ENCODE results near the gene APOO.
"Not testable (repeated sequence)": the region's sequence is repeated elsewhere in the genome, so short reads cannot be mapped to it uniquely, and the experiment has no call there.

APOO gene

GRCh38 chrX:23861215-23861896 lies 46.4 kb downstream of the APOO start:
- Histone ChIP-seq H3K36me3 (ENCODE audit: insufficient read depth, low read length) (no peaks in the 10 kb centered on the region), H3K27ac (no peak overlapping the region), H3K4me3 (no peak overlapping the region), H3K9ac (ENCODE audit: insufficient read length) (no peak overlapping the region), H3K9me3 (ENCODE audit: low read depth, low read length) (no peaks in the 10 kb centered on the region)
- TF ChIP-seq EZH2 (IDR thresholded peaks at IDR 0.05) (no peak), FOXP2 (optimal IDR thresholded peaks at IDR 0.05; ENCODE audit: control extremely low read depth, extremely low read length, insufficient read depth) (no peak), POLR2AphosphoS5 (IDR thresholded peaks at IDR 0.05; ENCODE audit: borderline replicate concordance, low read depth, low read length) (no peak)
- DNase-seq (ENCODE audit: low read depth, low spot score): no peak

GRCh38 chrX:23859238-23859637 lies 48.5 kb downstream of the APOO start:
- H3K4me3 ChIP-seq; H3K36me3 ChIP-seq (ENCODE audit: insufficient read depth, low read length); H3K27ac ChIP-seq; H3K9ac ChIP-seq (ENCODE audit: insufficient read length); DNase-seq (ENCODE audit: low read depth, low spot score); H3K9me3 ChIP-seq (ENCODE audit: low read depth, low read length): not testable (repeated sequence)

- TF ChIP-seq POLR2AphosphoS5 (IDR thresholded peaks at IDR 0.05; ENCODE audit: borderline replicate concordance, low read depth, low read length): no peak
- no peak for TF ChIP-seq FOXP2 (optimal IDR thresholded peaks at IDR 0.05; ENCODE audit: control extremely low read depth, extremely low read length, insufficient read depth)
- TF ChIP-seq EZH2 (IDR thresholded peaks at IDR 0.05): no peak
- no peak overlapping the region for H3K4me3 ChIP-seq
- DNase-seq (ENCODE audit: low read depth, low spot score): no peak
Measured at GRCh38 chrX:23857935-23858334, 49.8 kb downstream of the APOO start.

DNA sequence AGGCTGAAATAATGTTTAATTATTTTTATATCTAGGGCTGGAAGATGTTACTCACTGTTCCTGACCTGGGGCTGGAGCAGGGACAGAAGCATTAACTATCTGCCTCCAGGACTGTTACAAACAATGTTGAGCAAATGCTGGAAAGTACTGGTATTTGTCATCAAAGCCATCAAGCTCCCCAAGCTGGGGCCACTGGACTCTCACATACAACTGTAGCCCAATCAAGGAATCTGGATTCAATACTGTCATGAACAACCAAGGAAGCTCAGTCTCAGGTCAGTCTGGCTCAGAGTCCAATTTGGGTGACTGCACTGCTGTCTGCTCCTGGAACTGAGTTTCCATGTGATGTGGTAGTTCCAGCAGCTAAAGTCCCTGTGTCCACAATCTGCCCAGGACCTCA lies 50.4 kb downstream of the APOO start:
- Histone ChIP-seq H3K4me3 (no peak overlapping the region), H3K9me3 (ENCODE audit: low read depth, low read length) (no peaks in the 10 kb centered on the region), H3K9ac (ENCODE audit: insufficient read length) (no peak overlapping the region), H3K36me3 (ENCODE audit: insufficient read depth, low read length) (no peaks in the 10 kb centered on the region), H3K27ac (no peak overlapping the region)
- TF ChIP-seq EZH2 (IDR thresholded peaks at IDR 0.05): no peak
- TF ChIP-seq FOXP2 (optimal IDR thresholded peaks at IDR 0.05; ENCODE audit: control extremely low read depth, extremely low read length, insufficient read depth): no peak
- no peak for TF ChIP-seq POLR2AphosphoS5 (IDR thresholded peaks at IDR 0.05; ENCODE audit: borderline replicate concordance, low read depth, low read length)
- DNase-seq (ENCODE audit: low read depth, low spot score): no peak

More at GRCh38 chrX:23857935-23858334, 49.8 kb downstream of the APOO start:
- H3K27ac ChIP-seq: no peak overlapping the region
- H3K9ac ChIP-seq (ENCODE audit: insufficient read length): no peak overlapping the region
- no peaks in the 10 kb centered on the region for H3K36me3 ChIP-seq (ENCODE audit: insufficient read depth, low read length)
- no peaks in the 10 kb centered on the region for H3K9me3 ChIP-seq (ENCODE audit: low read depth, low read length)

DNA sequence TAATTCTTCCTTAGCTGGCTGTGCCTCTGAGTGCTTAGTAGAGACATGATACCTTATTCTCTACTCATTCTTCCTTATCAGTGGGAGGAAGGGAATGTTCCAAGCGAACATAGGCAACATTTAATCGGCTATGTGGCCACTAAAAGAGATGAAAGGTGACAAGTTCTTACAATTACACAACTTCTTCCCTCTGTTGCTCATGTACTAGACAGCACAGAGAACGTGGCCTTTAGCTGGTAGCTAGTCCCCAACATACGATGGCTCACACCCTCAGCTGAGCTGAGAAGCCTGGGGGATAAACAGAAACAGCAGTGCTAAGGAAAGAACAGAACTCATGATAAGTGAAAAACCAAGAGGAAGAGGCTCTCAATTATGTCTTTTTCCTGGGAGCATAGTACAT lies 52.2 kb downstream of the APOO start:
- no peaks in the 10 kb centered on the region for H3K36me3 ChIP-seq (ENCODE audit: insufficient read depth, low read length)
- TF ChIP-seq EZH2 (IDR thresholded peaks at IDR 0.05) (no peak), POLR2AphosphoS5 (IDR thresholded peaks at IDR 0.05; ENCODE audit: borderline replicate concordance, low read depth, low read length) (no peak), FOXP2 (optimal IDR thresholded peaks at IDR 0.05; ENCODE audit: control extremely low read depth, extremely low read length, insufficient read depth) (no peak)
- H3K27ac ChIP-seq: no peak overlapping the region
- no peak overlapping the region for H3K9ac ChIP-seq (ENCODE audit: insufficient read length)
- DNase-seq (ENCODE audit: low read depth, low spot score): no peak
- H3K4me3 ChIP-seq: no peak overlapping the region
- H3K9me3 ChIP-seq (ENCODE audit: low read depth, low read length): no peaks in the 10 kb centered on the region

- Histone ChIP-seq H3K27ac (no peak overlapping the region), H3K36me3 (ENCODE audit: insufficient read depth, low read length) (no peaks in the 10 kb centered on the region), H3K9me3 (ENCODE audit: low read depth, low read length) (no peaks in the 10 kb centered on the region), H3K9ac (ENCODE audit: insufficient read length) (no peak overlapping the region), H3K4me3 (no peak overlapping the region)
- no peak for DNase-seq (ENCODE audit: low read depth, low spot score)
- no peak for TF ChIP-seq EZH2 (IDR thresholded peaks at IDR 0.05)
- TF ChIP-seq FOXP2 (optimal IDR thresholded peaks at IDR 0.05; ENCODE audit: control extremely low read depth, extremely low read length, insufficient read depth): no peak
- TF ChIP-seq POLR2AphosphoS5 (IDR thresholded peaks at IDR 0.05; ENCODE audit: borderline replicate concordance, low read depth, low read length): no peak
Measured at GRCh38 chrX:23854945-23855344, 52.8 kb downstream of the APOO start.

DNA sequence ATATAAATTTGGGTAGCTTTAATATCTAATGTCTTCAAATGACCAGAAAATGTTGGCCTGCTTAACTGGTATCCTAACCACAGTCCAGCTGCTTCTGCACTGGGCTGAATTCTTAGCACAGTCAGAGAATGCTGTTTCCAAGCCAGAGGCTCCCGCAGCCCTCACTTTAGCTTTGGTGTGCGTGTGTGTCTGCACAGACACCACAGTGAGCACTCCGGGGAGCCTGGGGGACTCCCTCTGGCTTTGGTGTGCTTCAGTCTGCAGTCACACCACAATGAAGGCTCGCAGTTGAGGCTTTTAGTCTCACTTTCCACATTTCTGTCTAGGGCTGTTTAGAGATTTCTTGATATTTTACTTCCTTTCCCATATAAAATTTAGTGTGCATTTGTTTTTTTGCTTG lies 53.6 kb downstream of the APOO start:
- no peaks in the 10 kb centered on the region for H3K9me3 ChIP-seq (ENCODE audit: low read depth, low read length)
- no peak overlapping the region for H3K4me3 ChIP-seq
- no peak overlapping the region for H3K9ac ChIP-seq (ENCODE audit: insufficient read length)
- H3K27ac ChIP-seq: no peak overlapping the region
- H3K36me3 ChIP-seq (ENCODE audit: insufficient read depth, low read length): no peaks in the 10 kb centered on the region
- no peak for TF ChIP-seq EZH2 (IDR thresholded peaks at IDR 0.05)
- TF ChIP-seq FOXP2 (optimal IDR thresholded peaks at IDR 0.05; ENCODE audit: control extremely low read depth, extremely low read length, insufficient read depth): no peak
- TF ChIP-seq POLR2AphosphoS5 (IDR thresholded peaks at IDR 0.05; ENCODE audit: borderline replicate concordance, low read depth, low read length): no peak
- DNase-seq (ENCODE audit: low read depth, low spot score): no peak

GRCh38 chrX:23851544-23851943 lies 56.2 kb downstream of the APOO start:
- Histone ChIP-seq H3K4me3 (no peak overlapping the region), H3K27ac (no peak overlapping the region), H3K36me3 (ENCODE audit: insufficient read depth, low read length) (no peaks in the 10 kb centered on the region), H3K9ac (ENCODE audit: insufficient read length) (no peak overlapping the region), H3K9me3 (ENCODE audit: low read depth, low read length) (no peaks in the 10 kb centered on the region)
- DNase-seq (ENCODE audit: low read depth, low spot score): no peak
- TF ChIP-seq FOXP2 (optimal IDR thresholded peaks at IDR 0.05; ENCODE audit: control extremely low read depth, extremely low read length, insufficient read depth) (no peak), EZH2 (IDR thresholded peaks at IDR 0.05) (no peak), POLR2AphosphoS5 (IDR thresholded peaks at IDR 0.05; ENCODE audit: borderline replicate concordance, low read depth, low read length) (no peak)

GRCh38 chrX:23849241-23849640 lies 58.5 kb downstream of the APOO start:
- Histone ChIP-seq H3K36me3 (ENCODE audit: insufficient read depth, low read length) (no peaks in the 10 kb centered on the region), H3K4me3 (no peak overlapping the region), H3K9ac (ENCODE audit: insufficient read length) (no peak overlapping the region), H3K9me3 (ENCODE audit: low read depth, low read length) (no peaks in the 10 kb centered on the region), H3K27ac (no peak overlapping the region)
- no peak for TF ChIP-seq FOXP2 (optimal IDR thresholded peaks at IDR 0.05; ENCODE audit: control extremely low read depth, extremely low read length, insufficient read depth)
- TF ChIP-seq POLR2AphosphoS5 (IDR thresholded peaks at IDR 0.05; ENCODE audit: borderline replicate concordance, low read depth, low read length): no peak
- no peak for TF ChIP-seq EZH2 (IDR thresholded peaks at IDR 0.05)
- no peak for DNase-seq (ENCODE audit: low read depth, low spot score)
